Neural cell (in vitro differentiated cells): ENCODE data around the gene PTOV1. TPM values are rescaled to one million over a fixed set of nuclear protein-coding genes. Genes with fewer than 3 reads are reported as not detected.

Source experiments
- H2AFZ ChIP-seq: fragments of 200-600, 300-800 bp; sonication (generic), shearing (Covaris generic); 2 replicates; pipeline ENCODE4 v1.6.0; 2014; ENCODE audit warnings: low read depth, mild to moderate bottlenecking, antibody characterized with exemption, low read length, moderate library complexity
- H3F3A ChIP-seq: fragments of 200-600 bp; shearing (Covaris generic); 2 replicates; pipeline ENCODE4 v1.6.1; 2016; ENCODE audit warnings: mild to moderate bottlenecking, moderate library complexity, mixed read lengths, antibody characterized with exemption, low read length; ENCODE audit not compliant: insufficient read depth, poor library complexity, severe bottlenecking
- H3K27ac ChIP-seq: fragments of 200-600, 300-800 bp; sonication (generic), shearing (Covaris generic); 2 replicates; pipeline ENCODE4 v1.5.1; 2014; ENCODE audit warnings: mild to moderate bottlenecking, low read length, moderate library complexity
- H3K27me3 ChIP-seq: fragments of 300-800, 200-600 bp; sonication (generic), shearing (Covaris generic); 2 replicates; pipeline ENCODE4 v1.6.0; 2014; ENCODE audit warnings: mild to moderate bottlenecking, low read depth, low read length, moderate library complexity; ENCODE audit not compliant: insufficient read depth
- H3K36me3 ChIP-seq: fragments of 300-800, 200-600 bp; sonication (generic), shearing (Covaris generic); 2 replicates; pipeline ENCODE4 v1.5.1; 2014; ENCODE audit warnings: mild to moderate bottlenecking, antibody characterized with exemption, low read length, moderate library complexity; ENCODE audit not compliant: insufficient read depth
- H3K4me2 ChIP-seq: fragments of 300-800, 200-600 bp; sonication (generic), shearing (Covaris generic); 2 replicates; pipeline ENCODE4 v1.6.0; 2014; ENCODE audit warnings: mild to moderate bottlenecking, low read length
- H3K4me3 ChIP-seq: fragments of 300-800, 200-600 bp; sonication (generic), shearing (Covaris generic); 2 replicates; pipeline ENCODE4 v1.5.1; 2014; ENCODE audit warnings: mild to moderate bottlenecking, low read length, moderate library complexity
- H3K79me2 ChIP-seq: fragments of 200-600 bp; shearing (Covaris generic); replicated peaks from 2 replicates; pipeline ENCODE4 v1.6.0; 2014; ENCODE audit warnings: mild to moderate bottlenecking, low read length, moderate library complexity; ENCODE audit not compliant: insufficient read depth
- H3K9ac ChIP-seq: fragments of 300-800, 200-600 bp; sonication (generic), shearing (Covaris generic); 2 replicates; pipeline ENCODE4 v1.6.1; 2016; ENCODE audit warnings: mild to moderate bottlenecking, low read length, mixed read lengths
- H3K9me2 ChIP-seq: fragments of 200-600 bp; shearing (Covaris generic); 2 replicates; pipeline ENCODE4 v1.6.1; 2016; ENCODE audit warnings: mild to moderate bottlenecking, low read length, mixed read lengths; ENCODE audit not compliant: insufficient read depth
- H3K9me3 ChIP-seq: fragments of 200-600, 300-800 bp; sonication (generic), shearing (Covaris generic); 2 replicates; pipeline ENCODE4 v1.6.1; 2016; ENCODE audit warnings: mild to moderate bottlenecking, mixed run types, low read length, moderate library complexity, mixed read lengths
- H4K20me1 ChIP-seq: fragments of 200-600 bp; shearing (Covaris generic); 2 replicates; pipeline ENCODE4 v1.6.1; 2016; ENCODE audit warnings: mild to moderate bottlenecking, mixed run types; ENCODE audit not compliant: insufficient read depth
- EP300 ChIP-seq: fragments of 450-650 bp; conservative IDR thresholded peaks from 2 replicates; pipeline ENCODE4 v1.6.1; 2014; ENCODE audit warnings: antibody characterized with exemption, mild to moderate bottlenecking, moderate library complexity; ENCODE audit not compliant: poor library complexity, severe bottlenecking
- EZH2 ChIP-seq: fragments of 200-600, 300-800 bp; shearing (Covaris generic), sonication (generic); IDR thresholded peaks from 2 replicates; pipeline ENCODE4 v1.6.1; 2014; ENCODE audit warnings: antibody characterized with exemption, low read length, borderline replicate concordance, mild to moderate bottlenecking; ENCODE audit not compliant: insufficient read depth, poor library complexity, severe bottlenecking
- MXI1 ChIP-seq: fragments of 450-650 bp; conservative IDR thresholded peaks from 2 replicates; pipeline ENCODE4 v1.6.1; 2014; ENCODE audit warnings: antibody characterized with exemption, mild to moderate bottlenecking; ENCODE audit not compliant: poor library complexity, severe bottlenecking
- POLR2AphosphoS5 ChIP-seq: IDR thresholded peaks from 2 replicates; pipeline ENCODE4 v1.6.1; 2012
- RAD21 ChIP-seq: fragments of 450-650 bp; conservative IDR thresholded peaks from 2 replicates; pipeline ENCODE4 v1.6.1; 2014; ENCODE audit warnings: antibody characterized with exemption, mild to moderate bottlenecking, moderate library complexity
- REST ChIP-seq: IDR thresholded peaks from 2 replicates; pipeline ENCODE4 v1.6.1; 2012; ENCODE audit warnings: borderline replicate concordance
- SMC3 ChIP-seq: fragments of 450-650 bp; conservative IDR thresholded peaks from 2 replicates; pipeline ENCODE4 v1.6.1; 2014; ENCODE audit warnings: antibody characterized with exemption, mild to moderate bottlenecking, moderate library complexity; ENCODE audit not compliant: poor library complexity
- TAF1 ChIP-seq: IDR thresholded peaks from 2 replicates; pipeline ENCODE4 v1.6.1; 2012; ENCODE audit warnings: low read depth
- polyA plus RNA-seq: library from polyadenylated mRNA; depleted of rRNA; stranded (reverse); fragments of >200 nt; gene quantifications from 2 replicates; pipeline ENCODE4 v1.2.3, GENCODE V29; 2014
- TF ChIP-seq, protein P1 (sequence below): fragments of 450-650 bp; IDR thresholded peaks from 2 replicates; pipeline ENCODE4 v1.5.1; 2014; ENCODE audit warnings: antibody characterized with exemption, mild to moderate bottlenecking, moderate library complexity; ENCODE audit not compliant: poor library complexity, severe bottlenecking

The PTOV1 gene
- polyA plus RNA-seq, 1 donor from 2014 or later = 199 TPM

- Histone ChIP-seq H3K79me2 (no peaks in the 10 kb centered on the region), H3K4me2 (no peak overlapping the region), H3K9ac (no peak overlapping the region), H3F3A (no peaks in the 10 kb centered on the region), H4K20me1 (no peaks in the 10 kb centered on the region), H3K27ac (no peak overlapping the region), H3K9me2 (no peaks in the 10 kb centered on the region), H3K36me3 (peaks cover 9% of the 10 kb centered on the region), H3K9me3 (peaks cover 6% of the 10 kb centered on the region), H2AFZ (no peak overlapping the region), H3K27me3 (no peaks in the 10 kb centered on the region), H3K4me3 (no peak overlapping the region)
- TF ChIP-seq RAD21 = no peak
- no peak for TF ChIP-seq SMC3
Observed at GRCh38 chr19:49884760-49885159, 33.8 kb downstream of the PTOV1 start.

- Histone ChIP-seq H3F3A (no peaks in the 10 kb centered on the region), H3K9me3 (peaks cover 6% of the 10 kb centered on the region), H4K20me1 (no peaks in the 10 kb centered on the region), H3K27ac (no peak overlapping the region), H3K9me2 (no peaks in the 10 kb centered on the region), H3K4me3 (no peak overlapping the region), H3K9ac (no peak overlapping the region), H3K27me3 (peaks cover 8% of the 10 kb centered on the region), H3K79me2 (no peaks in the 10 kb centered on the region), H3K4me2 (no peak overlapping the region), H2AFZ (no peak overlapping the region), H3K36me3 (peaks cover 9% of the 10 kb centered on the region)
- TF ChIP-seq MXI1 (no peak), RAD21 (no peak), SMC3 (no peak), REST (no peak), POLR2AphosphoS5 (no peak), EZH2 (no peak), EP300 (no peak), TAF1 (no peak)
- TF ChIP-seq, protein P1, sequence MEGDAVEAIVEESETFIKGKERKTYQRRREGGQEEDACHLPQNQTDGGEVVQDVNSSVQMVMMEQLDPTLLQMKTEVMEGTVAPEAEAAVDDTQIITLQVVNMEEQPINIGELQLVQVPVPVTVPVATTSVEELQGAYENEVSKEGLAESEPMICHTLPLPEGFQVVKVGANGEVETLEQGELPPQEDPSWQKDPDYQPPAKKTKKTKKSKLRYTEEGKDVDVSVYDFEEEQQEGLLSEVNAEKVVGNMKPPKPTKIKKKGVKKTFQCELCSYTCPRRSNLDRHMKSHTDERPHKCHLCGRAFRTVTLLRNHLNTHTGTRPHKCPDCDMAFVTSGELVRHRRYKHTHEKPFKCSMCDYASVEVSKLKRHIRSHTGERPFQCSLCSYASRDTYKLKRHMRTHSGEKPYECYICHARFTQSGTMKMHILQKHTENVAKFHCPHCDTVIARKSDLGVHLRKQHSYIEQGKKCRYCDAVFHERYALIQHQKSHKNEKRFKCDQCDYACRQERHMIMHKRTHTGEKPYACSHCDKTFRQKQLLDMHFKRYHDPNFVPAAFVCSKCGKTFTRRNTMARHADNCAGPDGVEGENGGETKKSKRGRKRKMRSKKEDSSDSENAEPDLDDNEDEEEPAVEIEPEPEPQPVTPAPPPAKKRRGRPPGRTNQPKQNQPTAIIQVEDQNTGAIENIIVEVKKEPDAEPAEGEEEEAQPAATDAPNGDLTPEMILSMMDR = no peak
Observed at GRCh38 chr19:49887037-49887664, 36.2 kb downstream of the PTOV1 start.
